ENCODE results near the gene ENPP1.

Gene ENPP1

DNA sequence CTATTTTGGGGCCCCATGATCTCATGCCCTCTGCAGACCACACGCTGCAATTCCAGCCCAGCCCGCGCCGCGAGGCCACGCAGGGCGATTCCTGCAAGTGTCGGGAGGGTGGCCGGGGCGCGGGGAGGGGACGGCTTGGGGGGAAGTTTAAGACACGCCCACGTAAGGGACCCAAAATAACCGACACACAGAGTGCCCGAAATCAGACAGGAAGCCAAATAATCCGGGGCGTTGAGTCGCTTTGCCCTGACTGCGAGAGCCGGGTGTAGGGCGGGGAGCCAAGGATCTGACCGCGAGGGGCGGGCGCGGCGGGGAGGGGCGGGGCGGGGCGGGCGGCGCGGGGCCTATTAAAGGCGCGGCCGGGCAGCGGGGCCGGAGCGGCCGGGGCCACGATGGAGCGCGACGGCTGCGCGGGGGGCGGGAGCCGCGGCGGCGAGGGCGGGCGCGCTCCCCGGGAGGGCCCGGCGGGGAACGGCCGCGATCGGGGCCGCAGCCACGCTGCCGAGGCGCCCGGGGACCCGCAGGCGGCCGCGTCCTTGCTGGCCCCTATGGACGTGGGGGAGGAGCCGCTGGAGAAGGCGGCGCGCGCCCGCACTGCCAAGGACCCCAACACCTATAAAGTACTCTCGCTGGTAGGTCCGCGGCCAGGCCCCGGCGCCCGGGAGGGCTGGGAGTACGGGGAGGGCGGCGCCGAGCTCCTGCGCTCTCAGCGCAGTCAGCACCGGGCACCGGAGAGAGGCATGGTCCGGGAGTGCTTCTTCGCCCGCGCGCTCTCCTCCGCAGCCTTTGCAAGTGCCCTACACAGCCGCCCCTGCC, at the start of gene ENPP1:
TSS of gene ENPP1 (plus strand) at position 377 of the 816 bp plus-strand sequence. CDS start at position 393, 16 bp downstream.
- no peak for DNase-seq

DNA sequence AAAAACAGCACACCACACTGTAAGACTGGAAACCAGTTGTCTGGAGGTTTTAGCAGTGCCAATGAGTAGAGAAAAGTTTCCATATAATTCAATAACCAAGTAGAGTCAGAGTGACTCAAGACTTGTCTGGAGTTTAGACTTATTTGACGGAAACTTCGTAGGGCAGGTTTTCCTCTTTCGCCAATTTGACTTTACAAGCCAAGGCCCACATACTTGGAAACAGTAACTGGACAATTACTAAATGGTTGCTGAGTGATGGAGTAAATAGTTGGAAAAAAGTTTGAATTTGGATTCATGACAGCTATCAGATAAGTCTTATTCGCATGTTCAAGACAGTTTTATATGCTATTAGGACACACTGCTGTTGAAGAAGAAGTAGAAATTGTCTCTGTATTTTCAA, 48.9 kb upstream of the ENPP1 start:
- DNase-seq = no peak

DNA sequence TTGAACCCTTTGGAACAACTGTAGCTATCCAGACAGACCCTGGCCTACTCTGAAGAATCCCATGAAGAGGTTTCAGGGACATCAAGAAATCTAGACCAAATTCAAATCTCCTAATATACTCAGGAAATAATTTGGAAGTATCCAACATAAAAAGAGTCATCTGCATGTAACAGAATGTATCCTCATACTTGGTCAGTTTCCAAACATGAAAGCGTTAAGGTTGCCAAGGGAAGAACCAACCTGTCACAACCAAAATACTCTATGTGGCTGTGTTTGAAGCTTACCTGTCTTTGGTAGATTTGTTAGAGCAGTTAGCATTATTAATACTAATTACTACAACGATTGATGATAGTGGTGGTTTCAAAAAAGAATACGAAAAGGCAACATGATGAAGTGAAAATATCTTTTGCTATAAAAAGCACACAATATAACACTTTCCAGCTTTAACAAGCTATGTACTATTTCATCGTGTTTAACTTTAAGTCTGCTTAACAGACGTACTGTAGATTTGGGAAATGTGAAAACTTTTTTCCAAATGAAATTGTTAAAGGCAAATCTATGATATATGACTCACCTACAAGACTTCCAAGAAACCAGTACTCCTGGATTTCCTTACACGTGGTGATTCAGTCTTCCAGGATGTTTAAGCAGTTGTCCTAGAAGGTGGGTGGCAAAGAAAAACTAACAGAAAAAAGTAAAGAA, 46.6 kb upstream of the ENPP1 start:
- no peak for DNase-seq

DNA sequence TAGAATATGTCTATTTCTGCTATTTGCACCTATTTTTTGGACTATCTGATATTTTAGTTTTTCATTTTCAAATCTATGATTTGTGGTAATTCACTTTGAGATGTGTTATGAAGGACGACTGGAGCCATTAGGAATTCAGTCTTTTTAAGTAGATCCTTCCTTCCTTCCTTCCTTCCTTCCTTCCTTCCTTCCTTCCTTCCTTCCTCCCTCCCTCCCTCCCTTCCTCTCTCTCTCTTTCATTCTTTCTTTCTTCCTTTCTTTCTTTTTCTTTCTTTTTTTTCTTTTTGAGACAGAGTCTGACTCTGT, 46.1 kb upstream of the ENPP1 start:
- DNase-seq = no peak

DNA sequence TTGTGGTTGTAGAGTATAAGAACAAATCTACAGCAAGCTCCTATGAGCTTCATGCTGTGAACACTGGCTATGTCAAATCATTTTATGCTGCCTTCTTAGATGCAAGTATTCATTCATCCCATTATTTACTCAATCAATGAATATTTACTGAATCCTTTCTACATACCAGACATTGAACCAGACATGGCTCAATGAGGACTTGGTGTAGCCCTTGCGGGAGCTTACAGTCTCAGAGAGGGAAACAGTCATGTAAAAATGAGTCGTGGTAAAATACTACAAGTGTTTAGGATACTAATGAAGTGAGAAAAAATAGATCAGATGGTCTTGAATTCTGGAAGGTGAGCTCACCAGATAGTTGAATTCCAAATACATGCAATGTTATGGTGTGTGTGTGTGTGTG, 44.8 kb upstream of the ENPP1 start:
- no peak for DNase-seq

DNA sequence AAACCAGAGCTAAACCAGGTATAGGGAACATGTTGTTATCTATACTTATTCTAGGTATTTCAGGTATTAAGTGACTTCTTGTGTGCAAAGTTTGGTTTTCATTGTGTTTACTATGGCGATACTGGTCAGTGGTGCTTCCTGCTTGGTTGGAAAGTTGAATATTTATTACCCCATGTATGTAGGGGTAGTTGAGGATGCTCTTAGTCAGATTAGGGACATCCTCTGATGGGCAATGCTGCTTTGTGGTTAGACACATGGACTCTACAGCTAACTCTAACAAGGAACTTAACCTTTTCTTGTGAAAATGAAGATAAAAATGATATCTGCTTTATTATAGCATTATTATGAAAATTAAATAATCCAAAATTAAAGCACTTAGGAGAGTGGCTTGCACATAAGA, 44.1 kb upstream of the ENPP1 start:
- DNase-seq = no peak

DNA sequence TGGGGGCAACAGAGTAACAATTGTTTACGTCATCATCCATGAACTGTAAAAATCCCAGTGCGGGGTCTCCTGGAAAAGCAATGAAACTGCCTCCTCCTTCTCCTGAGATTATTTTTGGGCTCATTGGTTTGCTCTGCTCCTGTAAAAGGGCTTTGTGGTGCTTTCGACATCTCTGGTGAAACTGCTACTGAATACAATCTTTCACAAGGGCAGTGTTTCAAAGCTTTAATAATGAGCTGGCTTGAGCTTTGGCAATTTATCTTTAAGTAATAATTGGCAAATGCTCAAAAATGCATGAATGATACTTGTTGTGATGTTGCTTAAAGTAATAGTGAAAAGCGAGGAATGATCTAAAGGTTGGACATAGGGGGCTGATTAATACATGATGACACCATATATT, 43.5 kb upstream of the ENPP1 start:
- no peak for DNase-seq

DNA sequence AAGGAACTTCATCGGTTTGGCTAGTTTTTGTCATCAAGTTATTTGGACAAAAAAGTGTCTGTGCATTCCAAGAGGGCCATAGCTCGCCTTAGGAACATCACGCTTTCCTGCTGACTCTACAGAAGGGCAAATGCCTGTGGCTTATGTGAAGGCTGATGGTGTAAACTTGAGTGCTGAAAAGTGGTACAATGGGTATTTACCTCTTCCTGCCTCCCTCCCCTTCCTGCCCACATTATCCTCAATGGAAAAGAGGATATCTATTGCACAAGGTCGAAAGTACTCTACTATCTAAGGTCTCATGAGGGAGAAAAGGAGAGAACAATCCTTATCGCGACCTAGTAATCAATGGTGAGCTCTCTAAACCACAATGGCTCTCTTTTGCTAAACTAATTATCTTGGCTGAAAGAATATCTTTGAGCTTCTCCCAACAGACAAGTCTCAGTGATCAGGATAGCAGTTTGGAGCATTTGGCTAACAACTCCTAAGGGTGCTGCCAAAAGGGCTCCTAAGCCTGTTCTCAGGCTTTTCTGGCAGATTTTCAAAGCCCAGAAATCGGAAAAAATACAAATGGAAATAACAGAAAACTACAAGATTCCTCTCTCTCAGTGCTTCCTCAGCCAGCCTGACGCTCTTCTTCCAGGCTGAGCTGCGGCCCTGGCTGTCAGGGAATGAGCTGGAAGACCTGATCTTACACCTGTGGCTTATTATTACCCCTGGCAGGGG, 42.6 kb upstream of the ENPP1 start:
- DNase-seq = no peak

DNA sequence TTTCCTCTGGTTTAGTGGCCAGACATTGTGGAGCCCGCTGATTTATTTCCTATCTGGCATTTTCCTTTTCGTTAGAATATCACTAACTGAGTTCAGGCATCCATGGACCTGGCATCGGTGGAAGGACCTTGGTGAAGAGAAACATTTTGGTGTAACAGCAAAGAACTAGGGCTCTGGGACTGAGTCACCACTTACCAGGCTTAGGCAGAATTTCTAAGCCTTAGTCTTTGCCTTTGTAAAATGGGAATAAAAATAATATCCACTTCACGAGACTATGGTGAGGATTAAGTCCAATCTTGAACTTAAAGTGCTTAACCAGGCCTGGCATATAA, 42.0 kb upstream of the ENPP1 start:
- DNase-seq = no peak

DNA sequence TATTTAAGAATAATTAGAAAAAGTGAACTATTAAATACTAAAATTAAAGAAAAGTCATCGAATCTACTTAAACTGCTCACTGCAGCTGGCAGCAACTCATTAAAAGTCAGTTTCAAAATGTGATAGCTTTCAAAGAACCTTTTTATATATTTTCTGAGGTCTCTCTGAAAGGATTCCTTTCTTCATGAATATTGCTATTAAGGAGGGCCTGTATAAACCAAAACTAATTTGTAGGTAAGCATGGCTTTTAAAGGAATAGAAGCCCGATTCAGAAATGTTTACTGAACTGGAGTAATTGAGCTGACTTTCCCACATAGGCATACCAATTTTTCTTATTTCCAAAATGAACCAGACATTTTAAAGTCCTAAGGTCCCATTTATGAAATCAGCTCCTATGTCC, 41.2 kb upstream of the ENPP1 start:
- DNase-seq = no peak

DNA sequence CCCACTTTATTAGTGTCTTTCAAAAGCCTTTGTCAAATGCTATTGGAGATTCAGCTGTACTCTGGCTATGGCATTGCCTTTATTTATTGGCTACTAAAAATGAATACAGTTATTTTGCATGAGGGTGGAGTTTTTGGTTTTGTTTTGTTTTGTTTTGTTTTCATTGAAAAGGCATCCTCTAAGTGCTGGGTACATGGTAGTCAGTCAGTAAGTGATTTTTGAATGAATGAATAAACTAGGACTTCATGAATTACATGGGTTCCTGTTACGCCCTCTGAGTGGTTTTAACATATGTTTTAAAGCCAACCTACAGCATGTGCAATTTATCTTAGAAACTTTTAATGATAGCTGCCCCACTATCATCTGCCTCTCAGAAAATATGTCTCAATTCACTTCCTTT, 38.9 kb upstream of the ENPP1 start:
- DNase-seq = no peak

DNA sequence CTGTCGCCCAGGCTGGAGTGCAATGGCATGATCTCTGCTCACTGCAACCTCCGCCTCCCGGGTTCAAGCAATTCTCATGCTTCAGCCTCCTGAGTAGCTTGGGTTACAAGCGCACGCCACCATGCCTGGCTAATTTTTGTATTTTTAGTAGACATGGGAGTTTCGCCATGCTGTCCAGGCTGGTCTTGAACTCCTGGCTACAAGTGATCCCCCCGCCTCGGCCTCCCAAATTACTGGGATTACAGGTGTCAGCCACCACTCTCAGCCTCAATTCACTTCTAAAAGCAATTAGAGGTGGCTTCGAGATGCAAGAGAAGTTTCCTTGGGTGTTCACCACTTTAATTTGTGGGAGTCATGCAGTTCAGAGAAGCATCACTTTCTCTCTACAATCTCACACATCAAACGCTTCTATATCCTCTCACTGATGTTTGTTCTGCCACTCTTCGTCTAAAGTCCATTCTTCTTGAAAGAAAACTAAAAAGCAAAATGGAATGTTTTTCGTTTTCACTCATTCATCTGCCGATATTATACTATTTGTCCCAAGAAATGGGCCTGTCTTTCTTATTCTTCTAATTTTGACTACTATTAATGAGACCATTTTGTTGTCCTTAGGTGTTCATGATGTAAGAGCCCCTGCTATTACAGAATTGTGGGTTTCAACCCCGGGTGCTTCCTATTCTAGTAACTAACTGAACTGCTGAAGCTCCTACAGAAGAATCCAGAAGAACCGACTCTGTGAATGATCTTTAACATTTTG, 38.3 kb upstream of the ENPP1 start:
- DNase-seq = no peak

DNA sequence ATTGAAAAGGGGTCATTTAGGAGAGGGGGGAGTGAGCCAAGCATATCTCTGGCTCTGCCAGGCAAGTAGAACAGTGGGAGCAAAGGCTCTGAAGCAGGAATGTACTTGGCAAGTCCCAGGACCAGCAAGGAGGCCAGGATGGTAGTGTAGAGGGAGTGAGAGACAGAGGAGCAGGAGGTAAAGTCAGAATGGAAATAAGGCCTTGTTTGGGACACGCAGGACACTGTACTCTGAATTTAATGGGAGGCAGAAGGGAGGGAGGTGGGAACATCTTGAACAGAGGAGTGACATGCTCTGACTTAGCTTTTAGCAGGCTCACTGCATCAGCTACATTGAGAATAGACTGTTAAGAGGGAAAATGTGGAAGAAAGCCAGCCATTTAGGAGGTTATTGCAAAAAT, 37.0 kb upstream of the ENPP1 start:
- DNase-seq = no peak

DNA sequence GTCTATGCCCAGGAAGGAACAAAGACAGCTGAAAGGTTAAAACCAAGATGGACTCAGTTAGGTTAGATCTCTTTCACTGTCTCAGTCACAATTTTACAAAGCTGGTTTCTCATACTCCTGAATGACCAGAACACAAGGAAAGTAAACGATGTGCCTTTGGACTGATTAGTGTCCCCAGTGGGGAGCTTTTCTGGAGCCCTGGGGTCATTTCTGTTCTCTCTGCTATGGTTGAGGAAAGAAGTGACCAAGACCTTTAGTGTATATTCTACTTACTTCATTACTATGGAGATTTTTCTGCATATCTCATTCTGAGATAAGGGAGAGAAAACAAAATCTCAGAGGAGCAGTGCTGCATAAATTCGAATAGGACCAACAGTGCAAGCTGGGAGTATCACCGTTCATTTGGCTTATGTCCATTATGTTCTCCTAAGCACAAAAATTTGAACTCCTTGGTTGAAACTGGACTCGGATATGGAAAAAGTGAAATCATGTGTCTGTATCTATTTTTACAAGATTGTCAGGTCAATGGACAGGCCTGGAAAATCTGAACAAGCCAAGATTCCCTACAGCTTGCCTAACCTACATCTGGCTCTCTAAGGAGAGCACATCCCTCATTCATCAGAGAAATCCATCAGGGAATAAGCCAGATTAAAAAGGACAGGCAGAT, 34.4 kb upstream of the ENPP1 start:
- DNase-seq = no peak

DNA sequence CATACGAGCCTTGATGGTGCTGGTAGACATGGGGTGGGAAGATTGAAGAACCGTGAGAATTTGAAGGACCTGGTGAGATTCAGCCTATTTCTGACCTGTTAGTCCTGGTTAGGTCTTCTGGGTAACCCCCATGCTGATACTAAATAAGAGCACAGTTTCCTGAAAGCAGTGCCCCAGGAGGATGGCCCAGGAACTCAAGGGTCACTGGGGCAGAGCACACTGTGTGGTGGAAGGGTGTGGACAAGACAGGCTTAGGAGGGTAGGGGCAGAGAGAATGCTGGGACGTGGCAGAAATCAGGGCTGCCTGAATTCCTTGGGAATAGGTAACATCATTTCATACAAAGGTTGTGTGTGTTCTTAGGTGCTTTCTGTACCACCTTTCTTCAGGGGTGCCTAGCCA, 31.9 kb upstream of the ENPP1 start:
- no peak for DNase-seq

DNA sequence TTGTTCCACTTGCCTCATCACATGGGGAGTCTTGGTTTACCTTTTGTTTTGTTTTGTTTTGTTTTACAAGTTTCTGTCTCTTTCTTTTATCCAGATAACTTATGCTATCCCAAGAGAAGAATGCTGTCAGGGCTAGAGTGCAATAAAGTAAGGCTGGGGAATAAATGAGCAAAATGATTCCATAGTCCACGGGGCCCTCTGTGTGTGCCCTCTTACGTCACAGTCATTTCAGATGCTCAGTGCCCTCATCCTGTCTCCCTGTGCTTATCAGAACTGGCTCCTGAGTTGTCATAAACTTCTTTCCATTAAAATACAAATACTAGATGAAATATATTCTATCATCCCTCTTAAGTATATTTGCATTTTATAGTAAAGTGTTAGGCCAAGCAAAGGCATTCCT, 30.8 kb upstream of the ENPP1 start:
- DNase-seq = no peak

DNA sequence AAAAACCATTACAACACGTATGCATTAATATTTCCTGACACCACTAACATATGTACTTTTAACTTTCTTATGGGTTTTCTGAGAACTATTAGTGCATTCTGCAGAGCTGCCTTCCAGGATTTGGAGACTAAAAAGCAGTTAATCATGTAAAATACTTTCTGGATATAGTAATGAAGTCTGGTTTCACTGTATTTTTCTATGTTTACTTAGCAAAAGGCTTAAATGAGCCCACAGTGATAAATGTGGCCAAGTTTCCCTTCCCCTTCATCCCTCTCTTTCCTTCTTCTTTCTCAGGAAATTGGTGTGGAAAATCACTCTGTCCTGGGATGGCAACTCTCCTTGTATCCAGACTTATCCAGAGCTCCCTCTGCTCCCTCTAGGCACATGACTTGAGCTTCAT, 29.7 kb upstream of the ENPP1 start:
- DNase-seq = no peak

DNA sequence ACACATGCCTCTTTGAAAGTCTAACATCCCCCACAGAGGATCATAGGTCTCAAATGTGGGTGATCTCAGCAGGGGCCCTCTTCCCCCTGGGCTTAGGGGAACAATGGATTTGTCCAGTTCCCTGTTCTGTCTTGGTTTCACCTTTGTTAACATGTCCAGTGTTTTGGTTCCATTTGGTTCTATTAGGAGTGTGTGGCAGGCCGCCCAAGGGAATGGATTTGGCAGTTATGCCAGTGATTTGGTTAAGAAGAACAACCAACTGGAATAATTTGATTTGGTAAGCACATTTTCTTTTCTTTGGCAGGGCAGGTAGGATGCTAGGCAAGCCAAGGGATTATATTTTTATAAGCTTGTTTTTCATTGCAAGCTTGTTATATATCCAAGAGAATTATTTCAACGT, 28.5 kb upstream of the ENPP1 start:
- no peak for DNase-seq

DNA sequence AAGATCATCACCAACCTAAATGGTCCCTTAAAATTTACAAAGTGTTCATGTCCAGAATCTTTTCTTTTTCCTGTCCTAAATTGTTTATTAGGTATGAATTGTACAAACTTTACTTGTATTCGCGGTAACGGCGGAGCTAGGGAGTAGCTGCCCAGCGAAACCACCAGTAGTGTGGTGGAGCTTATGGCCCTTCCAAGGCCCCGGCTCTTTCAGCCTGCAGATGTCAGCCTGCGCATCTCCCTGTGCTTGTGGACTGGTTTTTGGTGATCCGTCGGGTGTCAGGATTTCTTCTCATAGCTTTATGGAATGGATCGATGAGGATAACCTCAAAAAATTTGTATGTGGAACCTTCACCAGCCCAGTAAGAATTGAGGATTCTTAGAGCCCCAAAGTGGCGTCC, 27.2 kb upstream of the ENPP1 start:
- no peak for DNase-seq

DNA sequence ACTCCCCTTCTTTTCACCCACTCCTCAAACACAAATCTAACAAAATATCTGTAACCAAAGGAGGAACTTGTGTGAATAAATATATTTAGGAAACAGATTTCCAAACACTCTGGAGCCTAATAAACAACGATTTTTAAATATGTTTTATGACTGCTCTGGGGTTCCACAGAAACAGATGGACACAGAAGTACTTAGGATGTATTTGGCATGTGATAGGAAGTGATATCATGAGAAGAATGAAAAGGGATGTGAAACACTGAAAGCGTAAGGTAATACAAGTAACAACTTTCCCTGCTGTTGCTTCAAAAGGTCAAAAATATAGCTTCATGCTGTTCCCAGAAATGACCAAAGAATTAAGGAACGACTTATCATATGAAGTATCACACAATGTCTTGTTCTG, 26.1 kb upstream of the ENPP1 start:
- no peak for DNase-seq

DNA sequence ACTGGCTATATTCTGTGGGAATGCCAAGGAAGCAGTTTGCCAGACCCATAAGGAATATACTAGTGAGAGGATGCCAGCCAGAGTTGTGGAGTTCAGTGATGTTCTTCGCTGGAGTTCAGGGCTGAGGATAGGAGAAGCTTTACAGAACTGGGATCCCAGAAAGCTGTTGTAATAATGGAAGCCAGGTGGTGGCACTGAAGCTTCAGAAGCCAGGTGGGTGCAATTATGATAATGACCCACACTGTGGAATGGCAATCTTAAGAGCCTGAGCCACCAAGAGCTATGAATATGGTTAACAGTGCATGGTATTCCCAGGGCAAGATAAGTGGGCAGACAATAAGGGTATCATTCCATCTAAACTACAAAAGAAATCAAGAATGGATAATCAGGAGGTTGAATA, 25.1 kb upstream of the ENPP1 start:
- DNase-seq = no peak

DNA sequence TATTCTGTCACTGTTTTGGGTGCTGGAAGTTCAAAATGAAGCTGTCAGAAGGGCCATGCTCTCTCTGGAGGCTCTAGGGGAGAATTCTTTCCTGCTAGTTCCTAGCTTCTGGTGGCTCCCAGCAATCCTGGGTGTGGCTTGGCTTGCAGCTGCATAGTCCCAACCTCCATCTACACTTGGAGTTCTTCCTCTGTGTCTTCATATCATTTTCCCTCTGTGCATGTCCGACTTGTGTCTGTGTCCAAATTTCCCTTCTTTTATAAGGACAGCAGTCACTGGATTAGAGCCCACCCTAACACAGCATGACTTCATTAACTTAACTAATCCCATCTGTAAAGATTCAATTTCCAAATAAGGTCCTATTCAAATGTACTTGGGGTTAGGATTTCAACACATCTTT, 23.3 kb upstream of the ENPP1 start:
- DNase-seq = no peak

DNA sequence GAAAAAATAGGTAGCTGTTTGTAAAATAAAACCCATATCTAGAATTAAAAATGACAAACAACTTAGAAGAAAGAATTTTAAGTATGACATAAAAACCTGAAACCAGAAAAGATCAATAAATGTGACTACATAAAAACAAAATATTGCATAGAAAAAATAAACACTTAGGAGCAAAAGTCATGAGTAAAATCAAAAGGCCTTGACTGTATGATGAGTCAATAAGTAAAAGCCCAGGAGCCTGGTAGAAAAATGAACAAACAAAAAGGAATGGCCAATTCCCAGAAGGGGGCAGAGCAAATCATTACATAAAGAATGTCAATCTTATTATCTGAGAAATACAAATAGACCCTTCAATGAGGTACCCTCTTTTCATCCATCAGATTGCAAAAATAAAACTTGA, 20.7 kb upstream of the ENPP1 start:
- no peak for DNase-seq
